Gastroesophageal sphincter (tissue), 4 donors: ENCODE data around the gene GJB3. TPM values are rescaled to one million over a fixed set of nuclear protein-coding genes. Genes with fewer than 3 reads are reported as not detected.

Experiments
- ATAC-seq: fragments of 150-250 bp; one replicate; pipeline ENCODE4 v1.9.1; 2016; ENCODE audit warnings: mild to moderate bottlenecking, moderate library complexity
- H3K27ac ChIP-seq, 4 donors: fragments of 200-600 bp; sonication (generic) in 3 of 4; 1 replicate in 3 of 4; 2 replicates in 1 of 4; pipeline ENCODE4 v1.5.1; 2016 to 2019
- H3K27me3 ChIP-seq: fragments of 200-600 bp; sonication (generic); one replicate; pipeline ENCODE4 v1.5.1; 2019
- H3K36me3 ChIP-seq, 2 donors: fragments of 200-600 bp; sonication (generic); one replicate each; pipeline ENCODE4 v1.5.1; 2019; ENCODE audit warnings: control low read depth in 1 of 2
- H3K4me1 ChIP-seq, 3 donors: fragments of 200-600 bp; sonication (generic); 1 replicate in 2 of 3; 2 replicates in 1 of 3; pipeline ENCODE4 v1.5.1; 2016 to 2019; ENCODE audit warnings: control low read depth in 2 of 3
- H3K4me3 ChIP-seq, 2 donors: fragments of 200-600 bp; sonication (generic); one replicate each; pipeline ENCODE4 v1.5.1; 2019; ENCODE audit warnings: mild to moderate bottlenecking in 1 of 2, moderate library complexity in 1 of 2
- H3K9me3 ChIP-seq, 3 donors: fragments of 200-600 bp; sonication (generic); one replicate each; pipeline ENCODE4 v1.5.1; 2017 to 2019; ENCODE audit warnings: control low read depth in 2 of 3
- CTCF ChIP-seq, 4 experiments: fragments of 200-600 bp in 2 of 4; fragments of 450-650 bp in 2 of 4; sonication (generic) in 1 of 4; IDR thresholded peaks; one replicate each; pipeline ENCODE4 v1.5.1; 2017 to 2019; ENCODE audit warnings: antibody characterized with exemption in 4 of 4, mild to moderate bottlenecking in 2 of 4, moderate library complexity in 2 of 4
- EP300 ChIP-seq: sonication (generic); formaldehyde crosslinking; IDR thresholded peaks from one replicate; pipeline ENCODE4 v1.6.1; 2017; ENCODE audit warnings: antibody characterized with exemption, mild to moderate bottlenecking
- POLR2A ChIP-seq, 2 donors: fragments of 450-650 bp; IDR thresholded peaks; one replicate each; pipeline ENCODE4 v1.6.1; 2017; ENCODE audit warnings: antibody characterized with exemption in 2 of 2, mild to moderate bottlenecking in 2 of 2, moderate library complexity in 1 of 2
- POLR2AphosphoS5 ChIP-seq: sonication (generic); formaldehyde crosslinking; IDR thresholded peaks from one replicate; pipeline ENCODE4 v1.6.1; 2017; ENCODE audit warnings: antibody characterized with exemption
- WGBS, 2 donors: methylation state at CpG; one replicate each; pipeline ENCODE4 v1.1.5; 2018; ENCODE audit warnings: low coverage in 1 of 2; 5-methylcytosine and 5-hydroxymethylcytosine counted together
- total RNA-seq, 4 donors: library from RNA; depleted of rRNA; stranded (reverse); fragments of >200 nt; gene quantifications; one replicate each; pipeline ENCODE4 v1.1.0, GENCODE V29; 2016

The GJB3 gene
- total RNA-seq, 4 donors from 2014 or later = 1.1 to 6.4 TPM; not detected in 2

- Histone ChIP-seq H3K9me3 (no peaks in the 10 kb centered on the region), H3K4me1 (no peaks in the 10 kb centered on the region), H3K27me3 (no peaks in the 10 kb centered on the region), H3K27ac (no peak overlapping the region), H3K4me3 (no peak overlapping the region), H3K36me3 (no peaks in the 10 kb centered on the region)
- TF ChIP-seq CTCF (IDR thresholded peaks at IDR 0.05) (no peak), POLR2A (IDR thresholded peaks at IDR 0.05) (no peak), EP300 (no peak), POLR2AphosphoS5 (no peak)
- 79 to 100% methylated on average over 1 to 3 of the region's 3 CpGs for WGBS, 2 donors
- ATAC-seq = no peak
Observed at GRCh38 chr1:34824817-34825454, 43.9 kb downstream of the GJB3 start.

- Histone ChIP-seq H3K36me3 (no peaks in the 10 kb centered on the region), H3K4me3 (no peak overlapping the region), H3K27ac (no peak overlapping the region), H3K4me1 (no peaks in the 10 kb centered on the region), H3K9me3 (no peaks in the 10 kb centered on the region), H3K27me3 (no peaks in the 10 kb centered on the region)
- 100% methylated on average over 1 of the region's 11 CpGs; no CpG with 5 or more reads in 1 of the 2 donors for WGBS, 2 donors
- TF ChIP-seq POLR2A (IDR thresholded peaks at IDR 0.05) (no peak), POLR2AphosphoS5 (no peak), EP300 (no peak), CTCF (IDR thresholded peaks at IDR 0.05) (no peak)
- peak; percentile 66 for ATAC-seq
Observed at GRCh38 chr1:34825455-34826091, 44.6 kb downstream of the GJB3 start.

- 69 to 76% methylated on average over 3 to 4 of the region's 5 CpGs for WGBS, 2 donors
- Histone ChIP-seq H3K4me1 (peaks cover 0 to 3% (median 0%) of the 10 kb centered on the region in 3 donors), H3K4me3 (no peak overlapping the region), H3K27ac (no peak overlapping the region), H3K36me3 (peaks cover 0 to 10% of the 10 kb centered on the region in 2 donors), H3K27me3 (no peaks in the 10 kb centered on the region), H3K9me3 (no peaks in the 10 kb centered on the region)
- ATAC-seq = no peak
- TF ChIP-seq POLR2AphosphoS5 (no peak), POLR2A (IDR thresholded peaks at IDR 0.05) (no peak), CTCF (IDR thresholded peaks at IDR 0.05) (no peak), EP300 (no peak)
Observed at GRCh38 chr1:34827341-34827941, 46.4 kb downstream of the GJB3 start.

GRCh38 chr1:34828611-34829010, 47.6 kb downstream of the GJB3 start:
- peaks cover 0 to 4% (median 0%) of the 10 kb centered on the region in 3 donors for H3K4me1 ChIP-seq
- TF ChIP-seq POLR2AphosphoS5 (no peak), CTCF (IDR thresholded peaks at IDR 0.05) (no peak), POLR2A (IDR thresholded peaks at IDR 0.05) (no peak), EP300 (no peak)
- no peaks in the 10 kb centered on the region for H3K27me3 ChIP-seq
- no peaks in the 10 kb centered on the region for H3K9me3 ChIP-seq
- H3K4me3 ChIP-seq = no peak overlapping the region
- WGBS, 2 donors = 77 to 85% methylated on average over 2 of the region's 2 CpGs
- H3K36me3 ChIP-seq = peaks cover 0 to 10% of the 10 kb centered on the region in 2 donors
- no peak for ATAC-seq
- H3K27ac ChIP-seq = no peak overlapping the region
